22Rv1 (cell line): Measurements from ENCODE around the gene PAX3.

Source experiments
- H3K27ac ChIP-seq: fragments of 450-650 bp; 2 replicates; pipeline ENCODE4 v1.5.1; 2017
- CTCF ChIP-seq: fragments of 450-650 bp; IDR thresholded peaks from 2 replicates; pipeline ENCODE4 v1.5.1; 2017; ENCODE audit warnings: mild to moderate bottlenecking
- ZFX ChIP-seq: fragments of 450-650 bp; IDR thresholded peaks from 2 replicates; pipeline ENCODE4 v1.6.1; 2017; ENCODE audit warnings: antibody characterized with exemption, borderline replicate concordance

Gene PAX3

GRCh38 chr2:222257645-222258044 lies 41.2 kb downstream of the PAX3 start:
- no peak overlapping the region for H3K27ac ChIP-seq
- no peak for TF ChIP-seq ZFX
- TF ChIP-seq CTCF: no peak

- no peak for TF ChIP-seq ZFX
- TF ChIP-seq CTCF: no peak
- no peak overlapping the region for H3K27ac ChIP-seq
Observed at GRCh38 chr2:222256250-222256649, 42.5 kb downstream of the PAX3 start.

GRCh38 chr2:222255090-222255489 lies 43.7 kb downstream of the PAX3 start:
- no peak overlapping the region for H3K27ac ChIP-seq
- TF ChIP-seq CTCF (no peak), ZFX (no peak)

- no peak overlapping the region for H3K27ac ChIP-seq
- TF ChIP-seq CTCF (no peak), ZFX (no peak)
Observed at GRCh38 chr2:222250313-222250712, 48.5 kb downstream of the PAX3 start.

- H3K27ac ChIP-seq: no peak overlapping the region
- TF ChIP-seq ZFX (no peak), CTCF (no peak)
Observed at GRCh38 chr2:222249444-222249843, 49.4 kb downstream of the PAX3 start.

- no peak overlapping the region for H3K27ac ChIP-seq
- TF ChIP-seq CTCF (no peak), ZFX (no peak)
Observed at GRCh38 chr2:222248818-222249217, 50.0 kb downstream of the PAX3 start.

GRCh38 chr2:222248256-222248655 lies 50.5 kb downstream of the PAX3 start:
- H3K27ac ChIP-seq: no peak overlapping the region
- TF ChIP-seq ZFX (no peak), CTCF (no peak)
